HEK293 (cell line): ENCODE data around the gene ANKRD53.

Source experiments
- CTCF ChIA-PET: fragments of 350-600 bp; formaldehyde crosslinking; extraction: SDS; loops from one replicate; lab custom pipeline; 2021; ENCODE audit warnings: antibody characterized with exemption; lab: Yijun Ruan, JAX
- POLR2A ChIA-PET: fragments of 300-600 bp; formaldehyde crosslinking; extraction: SDS; loops from one replicate; lab custom pipeline; 2020; ENCODE audit warnings: antibody characterized with exemption, inconsistent platforms; lab: Yijun Ruan, JAX
- H3K27ac ChIP-seq: fragments of 200-500 bp; sonication (Bioruptor generic); 2 replicates; pipeline ENCODE4 v1.5.1; 2014; ENCODE audit warnings: low read depth, low read length, control low read depth, inconsistent platforms; ENCODE audit errors: extremely low read depth
- H3K36me3 ChIP-seq, 2 experiments: fragments of 200-500 bp in 1 of 2; sonication (Bioruptor generic) in 1 of 2; 1 replicate in 1 of 2; 2 replicates in 1 of 2; pipeline ENCODE4 v1.5.1; 2014 to 2017; ENCODE audit warnings: inconsistent platforms in 2 of 2, low read length in 2 of 2; ENCODE audit not compliant: control insufficient read depth in 2 of 2, insufficient read depth in 1 of 2
- H3K4me1 ChIP-seq: fragments of 200-500 bp; sonication (Bioruptor generic); 2 replicates; pipeline ENCODE4 v1.5.1; 2014; ENCODE audit warnings: mild to moderate bottlenecking, low read length, inconsistent platforms; ENCODE audit not compliant: control insufficient read depth, insufficient read depth
- H3K4me3 ChIP-seq: 2 replicates; pipeline ENCODE4 v1.5.1; 2011; ENCODE audit warnings: low read depth, mild to moderate bottlenecking, control low read depth, low read length, moderate library complexity
- H3K9me3 ChIP-seq: fragments of 200-500 bp; sonication (Bioruptor generic); 2 replicates; pipeline ENCODE4 v1.5.1; 2014; ENCODE audit warnings: low read depth, low read length, inconsistent platforms; ENCODE audit not compliant: control insufficient read depth, insufficient read depth
- ATF2 ChIP-seq: fragments of 450-650 bp; formaldehyde crosslinking; IDR thresholded peaks from 2 replicates; pipeline ENCODE4 v1.5.1; 2016; ENCODE audit warnings: missing biosample characterization, missing genetic modification characterization, low read depth
- GLIS1 ChIP-seq: fragments of 450-650 bp; formaldehyde crosslinking; IDR thresholded peaks from 2 replicates; pipeline ENCODE4 v1.5.1; 2016; ENCODE audit warnings: missing biosample characterization, missing genetic modification characterization
- KLF9 ChIP-seq: fragments of 450-650 bp; formaldehyde crosslinking; IDR thresholded peaks from 2 replicates; pipeline ENCODE4 v1.5.1; 2016; ENCODE audit warnings: missing biosample characterization, missing genetic modification characterization, low read depth
- PATZ1 ChIP-seq: fragments of 450-650 bp; formaldehyde crosslinking; IDR thresholded peaks from 2 replicates; pipeline ENCODE4 v1.5.1; 2016; ENCODE audit warnings: missing biosample characterization, missing genetic modification characterization
- PRDM1 ChIP-seq: fragments of 450-650 bp; formaldehyde crosslinking; IDR thresholded peaks from 2 replicates; pipeline ENCODE4; 2016; ENCODE audit warnings: missing biosample characterization, missing genetic modification characterization
- PRDM2 ChIP-seq: fragments of 450-650 bp; formaldehyde crosslinking; IDR thresholded peaks from 2 replicates; pipeline ENCODE4 v1.5.1; 2016; ENCODE audit warnings: missing biosample characterization, missing genetic modification characterization, borderline replicate concordance
- REPIN1 ChIP-seq: fragments of 450-650 bp; formaldehyde crosslinking; IDR thresholded peaks from 2 replicates; pipeline ENCODE4 v1.5.1; 2017; ENCODE audit warnings: missing biosample characterization, missing genetic modification characterization, low read depth
- SETDB1 ChIP-seq: IDR thresholded peaks from one replicate; pipeline ENCODE4 v1.6.1; 2017; ENCODE audit warnings: mild to moderate bottlenecking, low read length, moderate library complexity, mixed read lengths; ENCODE audit not compliant: insufficient read length
- ZEB2 ChIP-seq: fragments of 450-650 bp; formaldehyde crosslinking; IDR thresholded peaks from 2 replicates; pipeline ENCODE4 v1.5.1; 2016; ENCODE audit warnings: missing biosample characterization, missing genetic modification characterization
- ZFHX2 ChIP-seq: fragments of 450-650 bp; formaldehyde crosslinking; conservative IDR thresholded peaks from 2 replicates; pipeline ENCODE4 v1.5.1; 2016; ENCODE audit warnings: missing biosample characterization, missing genetic modification characterization
- ZFP69B ChIP-seq: fragments of 450-650 bp; formaldehyde crosslinking; IDR thresholded peaks from 2 replicates; pipeline ENCODE4 v1.5.1; 2016; ENCODE audit warnings: missing biosample characterization, missing genetic modification characterization
- ZNF202 ChIP-seq: fragments of 450-650 bp; formaldehyde crosslinking; IDR thresholded peaks from 2 replicates; pipeline ENCODE4 v1.5.1; 2016; ENCODE audit warnings: missing biosample characterization, missing genetic modification characterization, borderline replicate concordance
- ZNF398 ChIP-seq: fragments of 450-650 bp; formaldehyde crosslinking; IDR thresholded peaks from 2 replicates; pipeline ENCODE4 v1.5.1; 2017; ENCODE audit warnings: missing biosample characterization, missing genetic modification characterization
- ZNF404 ChIP-seq: fragments of 450-650 bp; formaldehyde crosslinking; IDR thresholded peaks from 2 replicates; pipeline ENCODE4 v1.5.1; 2017; ENCODE audit warnings: missing biosample characterization, missing genetic modification characterization
- ZNF510 ChIP-seq: fragments of 450-650 bp; formaldehyde crosslinking; IDR thresholded peaks from 2 replicates; pipeline ENCODE4 v1.5.1; 2018; ENCODE audit warnings: mild to moderate bottlenecking, missing genetic modification characterization, missing biosample characterization; ENCODE audit not compliant: insufficient replicate concordance
- ZNF521 ChIP-seq: fragments of 450-650 bp; formaldehyde crosslinking; IDR thresholded peaks from 2 replicates; pipeline ENCODE4 v1.5.1; 2017; ENCODE audit warnings: missing biosample characterization, mild to moderate bottlenecking, missing genetic modification characterization
- ZNF561 ChIP-seq: fragments of 450-650 bp; IDR thresholded peaks from 2 replicates; pipeline ENCODE4 v1.5.1; 2018; ENCODE audit warnings: missing biosample characterization, missing genetic modification characterization, borderline replicate concordance
- ZNF623 ChIP-seq: fragments of 450-650 bp; formaldehyde crosslinking; IDR thresholded peaks from 2 replicates; pipeline ENCODE4 v1.5.1; 2016; ENCODE audit warnings: missing biosample characterization, missing genetic modification characterization
- ZNF629 ChIP-seq: fragments of 450-650 bp; formaldehyde crosslinking; IDR thresholded peaks from 2 replicates; pipeline ENCODE4 v1.5.1; 2017; ENCODE audit warnings: missing biosample characterization, missing genetic modification characterization
- ZNF660 ChIP-seq: fragments of 450-650 bp; IDR thresholded peaks from 2 replicates; pipeline ENCODE4 v1.5.1; 2018; ENCODE audit warnings: missing biosample characterization, mild to moderate bottlenecking, missing genetic modification characterization

Gene ANKRD53

GRCh38 chr2:70967189-70967588 lies 11.2 kb upstream of the ANKRD53 start:
- CTCF ChIA-PET, result interaction anchor here (0.6 to 2.3 kb wide), 5 partner anchors 13 to 105 kb away, joined by 3 to 17 read pairs (median 3); no protein-coding TSS in a partner anchor
- POLR2A ChIA-PET, result interaction anchor here (1.6 kb wide), 1 partner anchor 13 kb away, joined by 3 read pairs; no protein-coding TSS in a partner anchor
- no peak overlapping the region for H3K27ac ChIP-seq
- H3K4me1 ChIP-seq, result no peaks in the 10 kb centered on the region
- H3K4me3 ChIP-seq, result no peak overlapping the region
- H3K36me3 ChIP-seq, result peaks cover 0 to 13% of the 10 kb centered on the region in 2 experiments; a peak in 1 of 3 replicates
- H3K9me3 ChIP-seq, result no peaks in the 10 kb centered on the region
- no peak for TF ChIP-seq ZNF623 (tag by site-specific recombination)
- TF ChIP-seq ZNF561 (tag by site-specific recombination), result no peak
- no peak for TF ChIP-seq ZFHX2 (tag by site-specific recombination)
- TF ChIP-seq ZNF202 (tag by site-specific recombination), result no peak
- no peak for TF ChIP-seq ZFP69B (tag by site-specific recombination)
- no peak for TF ChIP-seq PRDM1 (tag by site-specific recombination)
- TF ChIP-seq ZEB2 (tag by site-specific recombination), result no peak
- no peak for TF ChIP-seq ZNF510
- no peak for TF ChIP-seq ZNF629 (tag by site-specific recombination)
- TF ChIP-seq ZNF660 (tag by site-specific recombination), result no peak
- TF ChIP-seq GLIS1, result no peak
- TF ChIP-seq ZNF521 (tag by site-specific recombination), result no peak
- no peak for TF ChIP-seq ATF2
- no peak for TF ChIP-seq ZNF398 (tag by site-specific recombination)
- TF ChIP-seq ZNF404 (tag by site-specific recombination), result no peak
- no peak for TF ChIP-seq SETDB1
- TF ChIP-seq PRDM2 (tag by site-specific recombination), result no peak
- TF ChIP-seq KLF9 (tag by site-specific recombination), result no peak
- TF ChIP-seq REPIN1, result no peak
- no peak for TF ChIP-seq PATZ1 (tag by site-specific recombination)
- TF ChIP-seq, all 188 proteins: peak for 0
